Effector CD8-positive, alpha-beta T cell (primary cell): ENCODE data around the gene SHOC1.
"Not testable (repeated sequence)": the region's sequence is repeated elsewhere in the genome, so short reads cannot be mapped to it uniquely, and the experiment has no call there.

Experiments
- DNase-seq: peaks from one replicate; lab custom pipeline; 2025; lab: John Stamatoyannopoulos, UW
- total RNA-seq, 4 experiments: gene quantifications; one replicate each; lab custom pipeline; 2026; lab: John Stamatoyannopoulos, UW

The SHOC1 gene
- total RNA-seq: 0 to 0.18 (median 0.04) reads per million in 4 experiments

- no peak for DNase-seq
These were observed at the start of gene SHOC1 for GRCh38 chr9:111794835-111795556. Gene SHOC1, minus strand, starts transcription at chr9:111794937. Its CDS starts 3,519 bp downstream, at chr9:111791418.

DNA sequence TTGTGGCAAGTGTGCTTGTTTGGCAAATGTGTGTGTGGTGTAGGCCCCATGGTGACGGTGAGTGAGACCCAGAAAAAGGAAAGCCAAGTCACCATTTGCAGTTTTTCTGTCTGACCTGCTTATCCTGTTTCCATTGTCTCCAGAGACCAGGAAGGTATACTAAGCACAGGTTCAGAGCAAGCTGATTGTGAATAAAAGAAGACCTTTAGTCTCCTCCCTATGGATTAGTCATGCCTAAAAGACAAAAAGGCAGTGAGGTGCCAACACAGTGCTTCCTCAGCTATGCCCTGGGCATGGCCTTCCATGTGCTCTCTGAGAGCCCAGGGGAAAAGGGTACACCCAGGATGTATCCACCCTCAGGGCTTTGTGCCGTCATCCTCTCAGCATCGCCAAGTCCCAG is 49.2 kb upstream of the SHOC1 start:
- DNase-seq: no peak

GRCh38 chr9:111842313-111842712 is 47.6 kb upstream of the SHOC1 start:
- DNase-seq: no peak

- DNase-seq: no peak
These were observed 45.7 kb upstream of the SHOC1 start for GRCh38 chr9:111840442-111840841.

DNA sequence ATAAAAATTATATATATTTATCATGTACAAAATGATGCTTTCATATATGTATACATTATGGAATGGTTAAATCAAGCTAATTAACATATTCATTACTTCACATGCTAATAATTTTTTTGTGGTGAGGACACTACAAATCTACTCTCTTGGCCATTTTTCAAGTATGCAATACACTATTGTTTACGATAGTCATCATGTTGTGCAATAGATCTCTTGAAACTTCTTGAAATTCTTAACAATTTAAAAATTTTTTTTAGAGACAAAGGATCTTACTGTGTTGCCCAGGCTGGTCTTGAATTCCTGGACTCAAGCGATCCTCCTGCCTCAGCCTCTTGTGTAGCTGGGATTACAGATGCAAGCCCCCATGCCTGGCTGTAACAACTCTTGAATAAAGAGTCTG is 45.2 kb upstream of the SHOC1 start:
- no peak for DNase-seq

DNA sequence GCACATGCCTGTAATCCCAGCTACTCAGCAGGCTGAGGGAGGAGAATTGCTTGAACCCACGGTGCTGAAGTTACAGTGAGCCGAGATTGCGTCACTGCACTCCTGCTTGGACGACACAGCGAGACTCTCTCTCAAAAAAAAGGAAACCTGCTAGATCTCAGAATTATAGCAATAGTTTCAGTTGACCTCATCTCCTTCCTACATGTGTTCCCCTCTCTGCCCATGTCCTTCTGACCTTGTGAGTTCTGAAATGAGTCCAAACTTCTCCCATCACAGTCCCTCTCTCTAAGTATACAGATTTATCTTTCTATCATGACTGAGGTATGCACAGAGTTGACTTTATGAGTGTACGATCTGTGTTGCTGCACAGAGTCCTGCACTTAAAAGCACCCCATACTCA is 44.6 kb upstream of the SHOC1 start:
- DNase-seq: no peak

- no peak for DNase-seq
These were observed 43.7 kb upstream of the SHOC1 start for GRCh38 chr9:111838439-111838838.

- no peak for DNase-seq
These were observed 41.6 kb upstream of the SHOC1 start for GRCh38 chr9:111836311-111836710.

- DNase-seq: no peak
These were observed 39.2 kb upstream of the SHOC1 start for GRCh38 chr9:111833941-111834340.

DNA sequence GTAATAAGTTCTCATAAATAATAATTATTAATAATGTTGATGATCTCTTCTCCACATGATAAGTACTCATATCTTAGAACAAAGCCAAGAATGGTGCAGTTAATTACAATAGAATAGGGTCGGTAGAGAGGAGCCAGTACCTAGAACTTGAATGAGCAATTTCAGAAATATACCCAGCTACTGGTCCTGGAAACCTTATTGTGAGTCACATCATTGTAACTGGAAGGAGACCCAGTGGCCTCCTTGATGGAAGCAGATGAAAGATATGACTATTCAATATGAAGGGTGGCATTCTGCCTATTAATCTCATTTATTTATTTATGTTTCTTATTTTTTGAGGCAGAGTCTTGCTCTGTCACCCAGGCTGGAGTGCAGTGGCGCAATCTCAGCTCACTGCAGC is 37.7 kb upstream of the SHOC1 start:
- no peak for DNase-seq

GRCh38 chr9:111831371-111832108 is 36.8 kb upstream of the SHOC1 start:
- DNase-seq: no peak

DNA sequence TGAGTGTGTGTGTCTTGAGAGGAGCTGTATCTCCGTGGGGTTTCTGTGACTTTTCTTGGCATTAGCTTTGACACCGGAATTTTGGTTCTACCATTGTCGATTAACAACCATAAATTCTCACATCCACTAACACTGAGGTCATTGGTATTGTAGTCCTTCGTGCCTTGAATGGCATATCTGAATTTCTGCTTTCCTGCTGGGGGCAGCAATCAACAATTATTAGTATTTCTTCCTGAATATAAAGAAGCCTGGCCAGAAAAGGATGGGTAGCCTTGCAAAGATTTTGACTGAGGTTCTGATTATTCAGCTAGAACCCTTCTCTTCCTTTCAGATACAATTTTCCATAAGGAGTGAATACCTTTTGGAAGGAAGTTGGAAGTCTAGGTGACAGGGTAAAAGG is 33.5 kb upstream of the SHOC1 start:
- DNase-seq: no peak

DNA sequence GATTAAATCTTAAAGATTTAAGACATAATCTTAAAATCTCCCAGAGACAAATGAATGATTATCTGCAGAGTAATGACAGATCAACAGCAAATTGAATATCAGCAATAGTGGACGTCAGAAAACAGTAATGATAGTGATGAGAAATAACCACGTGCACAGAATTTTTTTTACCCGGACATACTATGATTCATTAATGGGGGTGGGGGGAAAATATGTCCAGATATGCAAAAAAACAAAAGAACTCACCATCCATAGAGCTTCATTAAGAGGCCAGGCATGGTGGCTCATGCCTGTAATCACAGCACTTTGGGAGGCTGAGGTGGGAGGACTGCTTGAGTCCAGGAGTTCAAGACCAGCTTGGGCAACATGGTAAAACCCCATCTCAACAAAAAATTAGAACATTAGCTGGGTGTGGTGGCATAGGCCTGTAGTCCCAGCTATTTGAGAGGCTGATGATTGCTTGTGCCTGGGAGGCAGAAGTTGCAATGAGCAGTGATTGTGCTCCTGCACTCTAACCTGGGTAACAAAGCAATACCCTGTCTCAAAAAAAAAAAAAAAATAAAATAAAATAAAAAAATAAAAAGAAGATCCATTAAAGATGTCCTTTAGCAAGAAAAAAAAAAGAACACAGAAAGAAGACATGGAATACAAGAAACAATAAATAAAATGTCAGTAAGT is 30.9 kb upstream of the SHOC1 start:
- DNase-seq: no peak

- DNase-seq: no peak
These were observed 26.3 kb upstream of the SHOC1 start for GRCh38 chr9:111821006-111821528.

DNA sequence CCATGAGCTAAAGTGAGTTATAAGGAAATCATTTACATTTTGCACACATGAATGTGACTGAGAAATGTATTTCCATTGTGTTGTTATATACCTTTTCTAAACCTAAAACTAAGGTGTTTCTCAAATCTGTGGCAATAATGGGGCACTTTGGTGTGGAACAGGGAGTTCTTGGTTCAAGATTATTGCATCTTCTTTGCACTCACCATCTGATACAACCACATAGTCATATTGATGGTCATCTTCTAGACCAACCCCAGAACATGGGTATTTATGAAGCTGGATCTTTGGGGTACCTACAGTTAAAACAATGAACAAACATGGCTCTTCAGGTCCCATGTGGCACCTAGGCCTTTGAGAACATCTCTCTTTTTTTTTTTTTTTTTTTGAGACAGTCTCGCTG is 24.6 kb upstream of the SHOC1 start:
- DNase-seq: no peak

DNA sequence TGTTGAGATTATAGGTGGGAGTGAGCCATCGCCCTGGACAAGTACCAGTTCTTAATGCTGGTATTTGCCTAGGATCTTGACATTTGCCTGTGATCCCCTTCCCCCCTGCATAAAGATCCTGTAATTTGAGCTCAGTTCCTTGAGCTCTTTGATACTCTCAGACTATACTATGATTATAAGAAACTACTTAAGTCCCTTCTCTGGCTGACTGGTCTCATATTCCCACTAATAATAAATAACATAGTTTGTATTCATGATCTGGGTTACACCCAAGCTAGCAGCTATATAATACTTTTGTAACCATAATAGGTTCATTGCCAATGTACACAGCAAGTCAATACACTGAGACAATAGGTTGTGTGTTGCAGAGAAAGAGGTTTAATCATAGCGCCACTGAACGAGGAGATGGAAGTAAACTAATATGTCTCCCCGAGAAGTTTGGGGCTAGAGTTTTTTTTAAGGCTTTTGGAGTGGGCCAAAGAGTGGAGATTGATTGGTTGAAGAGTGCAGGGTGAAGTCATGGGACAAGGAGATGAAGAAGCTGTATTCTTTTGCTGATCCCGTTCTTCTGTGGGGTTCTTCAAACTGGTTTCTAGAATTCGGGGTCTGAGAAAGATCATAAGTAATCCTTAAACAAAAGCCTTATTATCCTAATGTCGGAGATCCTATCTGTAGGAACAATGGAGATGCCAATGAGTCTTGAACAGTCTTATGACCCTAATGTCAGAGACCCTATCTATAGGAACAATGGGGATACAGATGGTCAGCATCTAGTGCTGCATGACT is 20.7 kb upstream of the SHOC1 start:
- no peak for DNase-seq

- DNase-seq: no peak
These were observed 17.6 kb upstream of the SHOC1 start for GRCh38 chr9:111812337-111812736.

GRCh38 chr9:111810908-111811307 is 16.2 kb upstream of the SHOC1 start:
- DNase-seq: no peak

DNA sequence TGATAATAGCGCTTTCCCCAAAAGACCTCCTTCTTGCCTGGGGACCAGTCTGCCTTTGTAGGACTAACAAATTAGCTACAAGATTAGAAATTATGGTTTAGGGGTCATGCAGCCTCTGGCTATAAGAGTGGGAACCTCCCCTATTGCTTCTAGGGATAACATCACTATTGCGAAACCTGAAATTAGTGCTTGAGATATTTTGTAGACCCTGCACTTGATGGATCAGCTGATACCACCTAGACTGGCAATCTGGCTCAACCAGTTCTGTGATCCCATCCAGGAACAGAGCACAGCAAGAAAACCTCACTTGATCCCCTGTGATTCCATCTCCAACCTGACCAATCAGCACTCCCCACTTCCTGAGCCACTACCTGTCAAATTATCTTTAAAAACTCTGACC is 15.7 kb upstream of the SHOC1 start:
- DNase-seq: not testable (repeated sequence)

GRCh38 chr9:111807197-111807596 is 12.5 kb upstream of the SHOC1 start:
- no peak for DNase-seq

GRCh38 chr9:111806259-111806658 is 11.5 kb upstream of the SHOC1 start:
- no peak for DNase-seq

DNA sequence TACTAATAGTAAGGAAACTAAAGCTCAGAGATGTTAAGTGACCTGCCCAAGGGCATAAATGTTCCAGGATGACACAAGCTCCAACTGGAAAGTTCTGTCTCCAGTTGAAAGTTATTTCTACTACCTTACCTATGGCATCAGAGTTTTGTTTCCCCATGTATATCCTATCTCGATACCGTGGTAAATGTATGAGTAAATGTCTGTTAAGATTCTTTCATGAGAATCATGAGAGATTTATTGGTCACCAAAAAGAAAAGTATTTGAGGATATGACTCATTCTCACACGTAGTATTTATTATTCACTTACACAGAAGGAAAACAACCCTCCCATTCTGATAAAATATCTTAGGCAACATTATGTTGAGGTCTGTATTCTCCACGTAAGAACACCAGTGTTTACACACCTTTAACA is 11.1 kb upstream of the SHOC1 start:
- DNase-seq: no peak
